Activated naive CD4-positive, alpha-beta T cell treated with anti-CD3 and anti-CD28 coated beads, Interleukin-2, amount 50 U/mL, for 16 hours (primary cell): ENCODE data around the gene LMBRD2.
"Not testable (repeated sequence)": the region's sequence is repeated elsewhere in the genome, so short reads cannot be mapped to it uniquely, and the experiment has no call there.

Experiments
- DNase-seq: peaks from one replicate; pipeline ENCODE4 v3.0.0-alpha.2; 2020

The LMBRD2 gene

DNA sequence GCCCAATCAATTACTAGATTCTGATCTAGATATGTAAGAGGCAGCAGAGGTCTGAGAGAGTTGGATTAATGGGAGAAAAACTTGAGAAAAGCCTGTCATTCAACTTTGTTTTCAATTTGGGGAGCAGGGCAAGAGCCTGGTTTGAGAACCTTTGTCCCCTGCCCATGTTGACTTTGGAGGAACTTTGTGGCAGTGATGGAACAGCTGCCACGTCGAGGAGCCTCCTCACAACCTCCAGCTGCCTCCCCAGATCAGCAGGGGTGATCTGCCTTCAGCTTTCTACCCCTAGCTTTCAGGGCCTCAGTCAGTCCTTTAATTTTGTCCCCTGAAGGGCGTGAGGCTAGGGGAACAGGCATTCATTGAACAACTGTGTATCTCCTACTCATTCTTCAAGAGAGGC, 8.9 kb upstream of the LMBRD2 start:
- DNase-seq, result no peak

DNA sequence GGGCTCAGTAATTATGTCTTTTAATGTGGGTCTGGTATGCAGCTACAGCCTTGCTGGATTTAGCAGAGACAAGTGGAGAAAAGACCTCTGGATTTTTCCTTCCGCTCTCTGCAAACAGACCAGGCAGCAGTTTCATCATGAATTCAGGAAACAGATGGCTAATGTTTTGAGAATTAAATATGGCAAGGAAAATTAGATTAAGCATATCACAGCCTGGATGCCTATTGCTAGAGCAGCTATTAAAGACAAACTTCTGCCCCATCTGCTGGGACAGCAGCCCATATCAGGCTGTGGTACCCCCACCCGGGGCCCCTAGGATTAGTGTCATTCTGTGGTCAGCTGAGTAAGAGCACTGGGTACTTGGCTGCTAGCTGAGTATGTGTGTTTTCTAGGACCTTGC, 6.5 kb upstream of the LMBRD2 start:
- no peak for DNase-seq

DNA sequence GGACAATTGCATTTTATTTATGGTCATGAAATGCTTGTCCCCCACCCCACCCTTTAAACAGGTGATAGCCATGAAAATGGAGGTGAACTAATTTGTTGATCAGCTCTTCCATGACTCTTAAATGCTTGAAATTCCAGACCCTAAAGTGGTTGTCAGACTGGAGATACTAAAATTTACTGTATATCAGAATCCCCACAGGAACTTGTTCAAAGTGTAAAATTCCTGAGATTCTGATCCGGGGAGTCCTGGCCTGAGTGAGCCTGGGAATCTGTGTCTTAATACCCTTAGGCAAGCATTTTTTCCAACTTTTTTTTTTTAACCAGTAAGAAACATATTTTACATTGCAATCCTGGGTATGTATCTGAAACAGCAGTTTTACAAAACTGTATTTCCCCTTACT, 4.9 kb upstream of the LMBRD2 start:
- no peak for DNase-seq

DNA sequence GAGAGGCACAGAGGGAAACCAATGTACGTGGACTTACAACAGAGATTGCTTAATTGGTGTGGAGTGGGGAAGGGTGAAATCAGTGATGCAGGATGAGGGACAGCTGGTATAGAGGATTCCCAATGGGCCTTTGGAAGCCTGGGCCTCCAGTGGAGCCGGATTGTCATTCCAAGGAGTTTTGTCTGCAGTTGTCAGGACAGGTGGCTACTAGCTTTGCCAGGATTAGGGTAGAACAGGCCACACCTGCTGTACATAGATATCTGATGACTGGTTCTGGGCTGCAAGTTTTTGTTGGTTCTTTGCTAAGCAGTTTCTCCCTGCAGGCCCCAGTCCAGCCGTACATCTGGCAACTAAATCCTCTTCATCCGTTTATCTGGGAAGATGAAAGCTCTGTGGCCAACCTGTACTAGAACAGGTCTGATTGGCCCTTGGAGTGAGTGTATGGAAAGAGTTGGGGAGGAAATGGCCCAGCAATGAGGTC, 4.5 kb upstream of the LMBRD2 start:
- DNase-seq, result no peak

DNA sequence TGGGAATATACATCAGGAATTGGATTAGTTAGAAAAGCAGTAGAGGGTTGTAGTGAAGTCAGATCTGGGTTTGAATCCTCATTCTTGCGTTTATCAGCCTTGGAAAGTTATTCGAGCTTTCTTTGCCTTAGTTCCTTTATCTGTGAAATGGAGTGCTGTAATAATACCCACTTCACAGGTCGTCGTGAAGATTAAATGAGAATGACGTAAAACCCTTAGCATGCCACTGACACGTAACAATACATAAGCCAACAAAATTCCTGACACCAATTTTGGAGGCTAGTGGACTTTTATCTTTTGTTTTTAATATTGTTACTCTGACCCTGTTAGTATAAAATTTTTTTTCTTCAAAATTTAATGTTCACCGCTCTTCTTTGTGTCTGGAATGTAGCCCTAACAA, 3.6 kb upstream of the LMBRD2 start:
- DNase-seq, result no peak

DNA sequence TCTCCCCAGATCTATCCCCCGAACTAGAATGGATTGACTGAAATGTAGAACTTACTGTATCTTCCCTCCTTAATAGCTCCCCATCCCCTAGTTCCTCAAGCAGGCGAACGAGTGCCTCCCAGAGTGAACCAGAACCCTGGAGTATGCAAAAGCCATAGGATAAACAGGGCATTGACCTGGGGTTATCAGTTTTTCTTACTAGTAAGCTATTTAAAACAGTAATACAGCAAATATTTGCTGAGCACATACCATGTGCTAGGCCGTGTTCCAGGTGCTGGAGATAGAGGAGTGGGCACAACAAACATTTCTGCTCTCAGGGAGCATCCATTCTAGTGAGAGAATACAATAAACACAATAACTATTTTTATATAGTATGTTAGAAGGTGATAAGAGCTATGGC, 2.0 kb upstream of the LMBRD2 start:
- no peak for DNase-seq

DNA sequence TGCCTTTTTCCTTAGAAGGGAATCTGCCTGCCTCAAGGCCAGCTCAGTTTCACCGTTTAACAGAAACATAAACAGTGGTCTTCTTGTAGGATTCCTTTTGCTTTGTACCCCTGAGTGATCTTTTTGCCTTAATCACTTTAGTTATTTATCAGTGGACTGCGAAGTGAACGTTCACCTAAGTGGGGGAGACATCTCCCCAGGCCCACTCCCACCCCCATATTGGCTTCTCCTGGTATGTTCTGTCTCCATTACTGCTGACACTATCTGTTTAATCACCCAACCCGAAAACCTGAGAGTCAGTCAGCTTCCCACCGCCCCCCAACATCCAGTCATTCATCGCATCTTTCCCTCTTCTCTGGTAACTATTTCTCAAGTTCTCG, 1.6 kb upstream of the LMBRD2 start:
- DNase-seq, result no peak

DNA sequence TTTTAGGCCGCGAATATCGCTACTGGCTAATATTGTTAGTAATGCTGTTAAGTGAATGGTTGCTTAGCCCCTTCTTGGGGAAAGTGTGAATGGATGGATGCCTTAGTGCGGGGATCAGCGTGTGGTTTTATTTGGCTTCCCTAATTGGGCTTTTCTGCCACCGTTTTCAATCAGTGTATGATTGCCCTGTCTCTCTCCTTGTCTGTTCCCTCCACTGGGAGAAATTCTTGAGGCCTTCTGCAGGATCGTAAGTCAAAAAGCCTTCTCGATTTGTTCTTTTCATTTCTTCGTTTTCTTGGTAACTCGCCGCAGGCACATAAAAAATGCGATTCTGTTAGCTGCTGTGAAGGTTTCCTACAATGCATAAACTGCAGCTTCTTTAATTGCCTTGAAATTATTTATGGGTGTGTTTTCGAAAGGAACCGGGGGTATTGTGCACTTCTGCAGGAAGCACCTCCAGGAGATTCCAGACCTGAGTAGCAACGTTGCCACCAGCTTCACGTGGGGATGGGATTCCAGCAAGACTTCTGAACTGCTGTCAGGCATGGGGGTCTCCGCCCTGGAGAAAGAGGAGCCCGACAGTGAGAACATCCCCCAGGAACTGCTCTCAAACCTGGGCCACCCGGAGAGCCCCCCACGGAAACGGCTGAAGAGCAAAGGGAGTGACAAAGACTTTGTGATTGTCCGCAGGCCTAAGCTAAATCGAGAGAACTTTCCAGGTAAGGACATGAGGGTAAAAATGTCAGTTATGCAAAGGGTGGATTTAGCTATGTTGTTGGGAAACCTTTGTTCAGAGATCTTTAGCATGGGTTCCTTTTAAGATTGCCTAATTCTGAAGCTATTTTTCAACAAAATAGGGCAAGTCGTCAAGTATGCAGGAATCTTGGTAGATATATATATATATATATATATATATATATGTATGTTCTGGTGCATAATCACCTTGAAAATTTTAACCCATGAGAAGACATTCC, 924 bp upstream of the LMBRD2 start:
- no peak for DNase-seq

DNA sequence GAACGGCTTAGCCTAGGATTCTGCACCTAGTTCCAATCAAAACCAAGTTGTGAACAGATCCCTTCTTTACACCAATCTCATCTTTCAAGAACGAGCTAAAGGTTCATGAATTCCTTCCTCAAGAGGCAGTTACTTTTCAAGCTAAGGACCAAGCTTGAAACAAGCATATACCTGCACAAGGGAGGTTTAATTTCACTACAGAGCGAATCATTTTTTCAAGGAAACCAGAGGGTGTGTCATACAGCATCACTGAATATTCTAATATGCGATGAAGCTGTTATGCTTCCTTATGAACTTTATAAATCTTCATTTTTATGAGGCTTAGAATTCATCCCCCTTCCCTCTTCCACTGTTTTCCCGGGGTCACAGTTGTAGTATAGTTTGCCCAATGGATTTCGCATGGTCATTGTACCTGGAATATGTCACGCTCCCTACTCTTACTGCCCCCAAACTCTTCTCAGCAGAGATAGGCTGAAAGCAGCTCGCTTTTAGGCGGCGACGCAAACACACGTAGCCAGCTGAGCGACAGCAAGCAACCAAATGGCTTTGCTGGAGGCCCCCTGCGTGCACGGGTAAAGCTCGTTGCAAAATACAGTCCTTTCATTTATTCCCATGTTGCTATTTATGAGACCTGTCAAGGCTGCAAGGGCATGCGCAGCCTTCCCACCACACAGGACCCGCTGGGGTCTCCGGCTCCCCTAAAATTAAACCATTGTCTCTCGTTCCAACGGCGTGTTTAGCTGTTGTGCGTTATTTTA, 832 bp downstream of the LMBRD2 start:
- DNase-seq, result peak; percentile 58

DNA sequence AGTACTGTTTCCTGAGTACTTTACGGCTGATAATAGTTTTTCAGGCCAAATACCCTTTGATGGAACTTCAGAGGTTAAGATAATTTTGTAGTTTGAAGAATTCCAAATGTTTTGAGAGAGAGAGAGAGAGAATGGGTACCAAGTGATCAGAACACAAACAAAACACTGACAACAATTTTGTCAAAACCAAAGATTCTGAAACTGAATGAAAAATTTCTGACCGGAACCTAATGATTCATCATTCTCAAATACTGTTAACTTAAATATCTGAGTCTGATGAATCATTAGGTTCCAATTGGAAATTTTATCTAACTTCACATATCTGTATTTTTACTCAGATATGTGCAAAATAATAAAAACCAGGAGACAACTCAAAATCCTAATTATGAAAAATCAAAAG, 4.0 kb downstream of the LMBRD2 start:
- no peak for DNase-seq

DNA sequence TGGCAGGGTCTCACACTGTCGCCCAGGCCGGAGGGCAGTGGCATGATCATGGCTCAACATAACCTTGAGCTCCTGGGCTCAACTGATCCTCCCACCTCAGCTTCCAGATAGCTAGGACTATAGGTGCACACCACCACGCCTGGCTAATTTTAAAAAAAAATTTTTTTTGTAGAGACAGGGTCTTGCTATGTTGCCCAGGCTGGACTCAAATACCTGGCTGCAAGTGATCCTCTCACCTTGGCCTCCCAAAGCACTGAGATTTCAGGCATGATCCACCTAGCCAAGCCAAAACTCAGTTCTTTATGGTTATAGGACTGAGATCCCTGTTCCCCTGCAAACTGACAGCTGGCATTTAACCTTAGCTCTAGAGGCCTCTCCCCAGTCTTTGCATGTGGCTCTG, 5.3 kb downstream of the LMBRD2 start:
- no peak for DNase-seq

DNA sequence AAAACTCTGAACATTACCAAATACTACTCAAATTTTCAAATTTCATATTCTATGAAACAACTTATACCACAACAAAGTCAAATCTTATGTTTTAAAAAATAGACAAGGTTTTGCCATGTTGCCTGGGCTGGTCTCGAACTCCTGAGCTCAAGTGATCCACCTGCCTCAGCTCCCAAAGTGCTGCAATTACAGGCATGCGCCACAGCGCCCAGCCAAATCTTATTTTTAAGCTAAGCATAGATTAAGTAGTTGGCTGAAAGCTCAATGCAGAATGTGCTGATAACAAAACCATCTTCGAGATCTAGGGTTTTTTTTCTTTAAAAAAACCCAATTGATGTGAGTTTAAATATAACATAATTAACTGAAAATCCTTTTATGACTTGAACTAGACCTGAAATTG, 6.4 kb downstream of the LMBRD2 start:
- DNase-seq, result no peak

DNA sequence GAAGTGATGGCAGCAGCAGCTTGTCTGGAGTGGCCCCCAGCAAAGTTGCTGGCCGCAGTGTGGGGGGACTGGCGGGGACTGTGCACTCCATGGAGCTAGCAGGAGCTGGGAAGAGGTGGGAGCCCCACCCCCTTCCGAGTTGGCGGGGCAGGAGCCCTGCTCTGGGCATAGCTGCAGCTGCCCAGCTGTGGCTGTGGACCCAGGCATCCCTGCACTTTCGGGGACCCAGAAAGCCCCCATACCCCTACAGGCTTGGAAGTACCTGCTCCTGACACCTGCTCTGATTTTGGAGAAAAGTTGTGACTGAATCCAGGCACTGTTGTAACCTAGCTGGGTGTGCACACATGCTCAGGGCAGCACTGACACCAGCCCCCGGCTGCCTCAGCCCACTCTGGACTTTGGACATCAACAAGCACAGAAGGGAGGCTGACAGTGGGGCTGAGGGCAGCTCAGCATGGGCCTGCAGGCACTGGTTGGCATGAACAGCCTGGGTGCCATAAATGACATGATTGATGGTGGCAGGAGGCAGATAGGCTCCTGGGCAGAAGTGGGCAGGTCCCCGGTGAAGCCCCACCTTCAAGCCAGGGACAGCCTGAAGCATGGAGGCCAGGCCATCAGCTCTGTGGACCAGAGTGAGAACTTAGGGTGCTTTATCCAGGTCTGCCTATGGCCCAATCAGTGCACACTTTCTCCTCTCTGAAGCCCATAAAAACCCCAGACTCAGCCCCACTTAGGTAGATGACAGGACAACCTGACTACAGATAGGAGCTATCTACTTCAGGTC, 12.6 kb downstream of the LMBRD2 start:
- DNase-seq, result no peak

DNA sequence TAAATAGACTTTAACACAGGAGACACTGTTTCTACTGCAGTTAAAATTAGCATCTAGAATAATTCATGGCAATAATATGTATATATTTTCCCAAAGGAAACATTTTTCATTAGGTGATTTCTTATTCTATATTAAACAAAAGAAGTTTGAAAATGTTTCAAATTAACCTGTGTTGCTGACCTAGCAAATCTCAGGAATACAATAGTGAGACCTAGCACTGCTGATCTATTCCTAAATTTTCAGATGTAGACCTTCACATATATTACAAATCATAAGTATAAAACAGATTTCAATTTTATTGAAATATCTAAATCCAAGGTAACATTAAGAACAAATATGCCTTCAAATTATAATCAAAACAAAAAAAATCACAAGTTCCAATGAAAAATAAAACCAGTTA, 15.1 kb downstream of the LMBRD2 start:
- no peak for DNase-seq

DNA sequence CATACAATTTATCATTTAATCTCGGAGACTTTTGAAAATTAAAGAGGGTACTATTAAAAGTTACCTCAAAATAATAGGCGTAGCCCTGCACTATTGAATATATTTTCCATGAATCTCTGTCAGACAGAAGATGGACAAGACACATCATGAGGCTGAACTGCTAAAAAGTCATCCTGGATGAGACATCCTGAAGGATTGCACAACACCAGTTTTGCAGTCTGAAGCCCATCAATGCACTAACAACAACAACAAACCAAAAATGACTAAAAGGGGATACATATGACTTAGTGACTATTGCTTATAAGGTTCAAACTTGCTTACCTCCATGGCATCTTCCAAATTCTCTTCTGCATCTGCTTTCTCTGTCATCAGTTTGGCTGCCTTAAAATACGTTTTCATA, 15.7 kb downstream of the LMBRD2 start:
- DNase-seq, result no peak

DNA sequence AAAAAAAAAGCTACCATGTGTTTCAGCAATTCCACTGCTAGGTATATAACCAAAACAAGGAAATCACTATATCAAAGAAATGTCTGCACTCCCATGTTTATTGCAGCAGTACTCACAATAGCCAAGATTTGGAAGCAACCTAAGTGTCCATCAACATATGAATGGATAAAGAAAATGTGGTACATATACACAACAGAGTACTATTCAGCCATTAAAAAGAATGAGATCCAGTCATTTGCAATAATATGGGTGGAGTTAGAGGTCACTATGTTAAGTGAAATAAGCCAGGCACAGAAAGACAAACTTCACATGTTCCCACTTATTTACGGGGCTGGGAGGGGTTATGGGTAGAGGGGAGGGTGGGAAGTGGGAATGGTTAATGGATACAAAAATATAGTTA, 18.7 kb downstream of the LMBRD2 start:
- not testable (repeated sequence) for DNase-seq

DNA sequence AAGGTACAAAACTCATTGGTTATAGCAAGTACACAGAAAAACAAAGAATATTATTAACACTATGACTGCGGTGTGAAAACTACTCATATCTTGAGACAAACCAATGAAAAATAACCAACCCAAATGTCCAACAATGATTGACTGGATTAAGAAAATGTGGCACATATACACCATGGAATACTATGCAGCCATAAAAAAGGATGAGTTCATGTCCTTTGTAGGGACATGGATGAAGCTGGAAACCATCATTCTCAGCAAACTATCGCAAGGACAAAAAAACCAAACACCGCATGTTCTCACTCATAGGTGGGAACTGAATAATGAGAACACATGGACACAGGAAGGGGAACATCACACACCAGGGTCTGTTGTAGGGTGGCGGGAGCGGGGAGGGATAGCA, 22.0 kb downstream of the LMBRD2 start:
- not testable (repeated sequence) for DNase-seq

DNA sequence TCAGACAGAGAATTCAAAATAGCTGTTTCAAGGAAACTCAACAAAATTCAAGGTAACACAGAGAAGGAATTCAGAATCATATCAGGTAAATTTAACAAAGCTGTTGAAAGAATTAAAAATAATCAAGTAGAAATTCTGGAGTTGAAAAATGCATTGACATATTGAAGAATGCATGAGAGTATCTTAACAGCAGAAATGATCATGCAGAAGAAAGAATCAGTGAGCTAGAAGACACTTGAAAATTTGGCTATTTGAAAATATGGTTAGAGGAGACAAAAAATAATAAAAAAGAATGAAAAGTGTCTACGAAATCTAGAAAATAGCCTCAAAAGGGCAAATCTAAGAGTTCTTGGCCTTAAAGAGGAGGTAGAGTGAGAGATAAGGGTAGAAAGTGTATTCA, 22.9 kb downstream of the LMBRD2 start:
- DNase-seq, result no peak

DNA sequence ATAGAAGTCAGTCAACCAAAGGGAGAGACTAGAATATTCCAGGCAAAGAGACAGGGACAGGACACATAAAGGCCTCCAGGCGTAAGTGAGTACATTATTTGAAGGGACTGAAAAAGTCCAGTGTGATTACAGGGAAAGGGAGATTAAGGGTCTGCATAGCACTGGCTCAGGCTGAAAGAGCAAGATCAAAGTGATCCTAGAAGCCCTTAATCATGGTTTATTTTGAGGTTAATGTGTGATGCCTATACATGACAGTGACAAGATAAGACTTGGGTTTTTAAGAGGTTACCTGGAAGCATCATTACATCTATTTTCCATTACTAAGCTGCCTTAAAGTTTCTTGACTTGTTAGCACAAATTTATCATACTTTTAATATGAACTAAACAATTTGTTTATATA, 25.8 kb downstream of the LMBRD2 start:
- DNase-seq, result no peak

DNA sequence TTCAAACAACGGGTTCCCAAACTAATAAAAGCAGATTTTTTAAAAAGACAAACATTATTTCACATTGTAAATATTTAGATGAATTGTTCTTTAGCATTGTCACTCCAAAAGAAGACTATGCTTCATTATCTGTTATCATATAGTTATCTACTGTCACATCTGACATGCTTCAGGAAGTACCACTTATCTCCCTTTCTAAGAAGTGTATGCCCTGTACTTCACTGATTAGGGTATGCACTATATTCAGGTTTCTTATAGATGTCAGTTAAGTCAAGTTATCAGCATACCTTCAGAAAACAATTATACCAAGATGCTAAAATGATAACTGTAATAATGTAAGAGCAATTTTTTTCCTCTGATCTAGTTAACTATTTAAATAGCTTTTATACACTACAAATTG, 40.4 kb downstream of the LMBRD2 start:
- no peak for DNase-seq

DNA sequence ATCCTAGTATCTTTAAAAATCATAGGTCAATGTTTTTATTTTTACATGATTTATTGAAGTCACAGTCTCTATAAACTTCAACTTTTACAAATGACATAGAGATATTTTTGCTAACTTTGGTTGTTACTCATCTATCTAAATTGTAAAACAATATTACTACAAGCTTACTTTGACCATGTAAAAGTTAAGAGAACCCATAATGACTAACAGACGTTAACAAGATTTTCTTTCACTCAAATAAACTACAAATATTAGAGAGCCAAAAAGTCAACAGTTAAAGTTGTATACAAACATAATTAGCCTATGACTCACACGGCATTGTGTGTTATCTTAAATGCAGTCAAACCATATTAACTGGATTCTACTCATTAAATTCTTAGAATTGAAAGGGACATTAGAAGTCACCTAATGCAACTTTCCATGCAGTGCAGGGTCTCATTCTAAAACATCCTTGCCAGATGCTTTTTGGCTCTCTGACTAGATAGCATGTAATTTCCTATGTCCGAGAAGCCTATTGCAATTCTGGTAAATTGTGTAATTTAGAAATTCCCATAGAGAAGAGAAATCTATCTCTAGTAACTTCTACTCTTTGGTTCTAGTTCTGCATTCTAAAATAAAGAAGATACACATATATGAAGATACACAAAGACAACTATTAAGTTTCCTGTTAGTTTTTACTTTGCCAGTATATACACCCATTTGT, 42.8 kb downstream of the LMBRD2 start:
- no peak for DNase-seq

DNA sequence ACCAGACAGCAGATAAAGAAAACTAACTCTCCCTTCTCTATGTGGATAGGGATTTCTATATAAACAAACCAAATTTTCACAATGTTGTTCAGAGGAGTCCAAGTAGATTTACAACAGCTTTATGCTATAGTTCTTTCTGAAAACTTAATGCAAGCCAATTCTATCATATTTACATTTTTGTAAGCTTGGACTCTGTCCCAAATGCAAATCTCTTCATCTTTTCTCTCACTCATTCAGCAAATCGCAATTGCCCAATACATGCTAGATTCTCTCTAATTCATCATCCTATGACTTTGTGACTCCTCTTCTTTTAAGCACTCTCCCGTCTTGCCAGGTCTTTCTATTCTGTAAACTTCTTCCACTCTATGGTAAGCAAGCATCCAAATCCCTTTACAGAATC, 45.9 kb downstream of the LMBRD2 start:
- no peak for DNase-seq

DNA sequence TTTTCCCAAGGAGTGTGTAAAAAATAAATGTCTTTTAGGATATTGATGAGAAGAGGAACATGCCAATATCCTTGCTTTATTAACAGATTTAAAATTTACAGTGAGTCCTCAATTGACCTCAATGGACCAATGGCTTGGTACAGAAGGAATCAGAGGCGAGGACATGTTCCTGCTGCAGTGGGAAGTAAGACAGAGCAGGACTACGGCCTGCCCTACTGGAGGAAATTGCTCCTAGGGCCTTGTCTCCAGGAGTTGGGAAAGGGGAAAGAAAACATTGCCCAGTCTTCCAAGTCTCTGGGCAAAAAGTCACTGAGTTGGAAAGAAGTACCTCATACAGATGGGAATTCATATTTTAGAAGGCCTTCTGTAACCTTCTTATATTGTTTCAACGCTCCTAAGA, 51.9 kb downstream of the LMBRD2 start:
- no peak for DNase-seq
